Peyer's patch (tissue), 4 donors: ENCODE results near the gene IGF1R.

ENCODE experiments used
- CTCF ChIP-seq, 6 experiments: fragments of 450-650 bp in 4 of 6; fragments of 200-600 bp in 2 of 6; sonication (generic) in 1 of 6; IDR thresholded peaks; one replicate each; pipeline ENCODE4 v1.5.1; 2017 to 2019; ENCODE audit warnings: antibody characterized with exemption in 6 of 6, mild to moderate bottlenecking in 3 of 6, moderate library complexity in 1 of 6
- POLR2A ChIP-seq, 2 donors: fragments of 450-650 bp; IDR thresholded peaks; one replicate each; pipeline ENCODE4 v1.5.1; 2017; ENCODE audit warnings: antibody characterized with exemption in 2 of 2, mild to moderate bottlenecking in 2 of 2, moderate library complexity in 2 of 2

GRCh38 chr15:98983334-98983733 lies 335.0 kb downstream of the IGF1R start:
- TF ChIP-seq CTCF (IDR thresholded peaks at IDR 0.05) (no peak), POLR2A (IDR thresholded peaks at IDR 0.05) (no peak)
